ES-I3 (cell line): Measurements from ENCODE around the gene GAS2.

Experiments
- H3K36me3 ChIP-seq: 2 replicates; pipeline ENCODE4 v1.6.1; 2013; ENCODE audit warnings: mild to moderate bottlenecking, low read length, control low read depth, moderate library complexity; ENCODE audit not compliant: insufficient read depth
- H3K4me1 ChIP-seq: 2 replicates; pipeline ENCODE4 v1.6.1; 2013; ENCODE audit warnings: mild to moderate bottlenecking, control low read depth, low read length; ENCODE audit not compliant: insufficient read depth
- H3K9ac ChIP-seq: 2 replicates; pipeline ENCODE4 v1.6.1; 2013; ENCODE audit warnings: low read depth, mild to moderate bottlenecking, low read length, moderate library complexity
- H3K9me3 ChIP-seq: 2 replicates; pipeline ENCODE4 v1.6.1; 2013; ENCODE audit warnings: mild to moderate bottlenecking, low read length, moderate library complexity; ENCODE audit not compliant: control insufficient read depth, insufficient read depth

Gene GAS2

GRCh38 chr11:22728600-22729389, 62.4 kb downstream of the GAS2 start:
- H3K9me3 ChIP-seq: no peaks in the 10 kb centered on the region
- no peaks in the 10 kb centered on the region for H3K4me1 ChIP-seq
- H3K36me3 ChIP-seq: no peaks in the 10 kb centered on the region
- H3K9ac ChIP-seq: no peak overlapping the region

- H3K9me3 ChIP-seq: no peaks in the 10 kb centered on the region
These were observed 63.9 kb downstream of the GAS2 start for GRCh38 chr11:22730319-22730718.

GRCh38 chr11:22732588-22732987, 66.2 kb downstream of the GAS2 start:
- Histone ChIP-seq H3K36me3 (no peaks in the 10 kb centered on the region), H3K9me3 (no peaks in the 10 kb centered on the region), H3K4me1 (no peaks in the 10 kb centered on the region), H3K9ac (no peak overlapping the region)

More at GRCh38 chr11:22730319-22730718, 63.9 kb downstream of the GAS2 start:
- no peaks in the 10 kb centered on the region for H3K36me3 ChIP-seq
- no peak overlapping the region for H3K9ac ChIP-seq
- no peaks in the 10 kb centered on the region for H3K4me1 ChIP-seq

- no peaks in the 10 kb centered on the region for H3K36me3 ChIP-seq
- no peaks in the 10 kb centered on the region for H3K9me3 ChIP-seq
- no peak overlapping the region for H3K9ac ChIP-seq
- no peaks in the 10 kb centered on the region for H3K4me1 ChIP-seq
These were observed 67.3 kb downstream of the GAS2 start for GRCh38 chr11:22733475-22734248.

GRCh38 chr11:22734628-22735345, 68.4 kb downstream of the GAS2 start:
- Histone ChIP-seq H3K36me3 (no peaks in the 10 kb centered on the region), H3K9ac (no peak overlapping the region), H3K4me1 (no peaks in the 10 kb centered on the region), H3K9me3 (no peaks in the 10 kb centered on the region)

- H3K9ac ChIP-seq: no peak overlapping the region
- no peaks in the 10 kb centered on the region for H3K36me3 ChIP-seq
- H3K9me3 ChIP-seq: no peaks in the 10 kb centered on the region
- H3K4me1 ChIP-seq: no peaks in the 10 kb centered on the region
These were observed 75.8 kb downstream of the GAS2 start for GRCh38 chr11:22742157-22742613.

- no peaks in the 10 kb centered on the region for H3K36me3 ChIP-seq
- no peaks in the 10 kb centered on the region for H3K9me3 ChIP-seq
- no peaks in the 10 kb centered on the region for H3K4me1 ChIP-seq
- no peak overlapping the region for H3K9ac ChIP-seq
These were observed 83.1 kb downstream of the GAS2 start for GRCh38 chr11:22749536-22749935.

GRCh38 chr11:22752908-22753310, 86.5 kb downstream of the GAS2 start:
- Histone ChIP-seq H3K4me1 (no peaks in the 10 kb centered on the region), H3K36me3 (no peaks in the 10 kb centered on the region), H3K9ac (no peak overlapping the region), H3K9me3 (no peaks in the 10 kb centered on the region)

GRCh38 chr11:22753416-22753815, 87.0 kb downstream of the GAS2 start:
- H3K9me3 ChIP-seq: no peaks in the 10 kb centered on the region
- H3K4me1 ChIP-seq: no peaks in the 10 kb centered on the region
- H3K9ac ChIP-seq: no peak overlapping the region
- no peaks in the 10 kb centered on the region for H3K36me3 ChIP-seq

- no peaks in the 10 kb centered on the region for H3K9me3 ChIP-seq
- H3K36me3 ChIP-seq: no peaks in the 10 kb centered on the region
- H3K4me1 ChIP-seq: no peaks in the 10 kb centered on the region
- no peak overlapping the region for H3K9ac ChIP-seq
These were observed 94.7 kb downstream of the GAS2 start for GRCh38 chr11:22761066-22761465.

GRCh38 chr11:22763166-22763565, 96.8 kb downstream of the GAS2 start:
- H3K4me1 ChIP-seq: no peaks in the 10 kb centered on the region
- no peak overlapping the region for H3K9ac ChIP-seq
- no peaks in the 10 kb centered on the region for H3K36me3 ChIP-seq

GRCh38 chr11:22764735-22765134, 98.3 kb downstream of the GAS2 start:
- no peaks in the 10 kb centered on the region for H3K4me1 ChIP-seq
- H3K36me3 ChIP-seq: no peaks in the 10 kb centered on the region
- H3K9me3 ChIP-seq: no peaks in the 10 kb centered on the region
- H3K9ac ChIP-seq: peak overlapping the region; percentile 32; the same call in 1 of the 2 replicates

More at GRCh38 chr11:22763166-22763565, 96.8 kb downstream of the GAS2 start:
- H3K9me3 ChIP-seq: no peaks in the 10 kb centered on the region

- H3K9ac ChIP-seq: no peak overlapping the region
These were observed 101.9 kb downstream of the GAS2 start for GRCh38 chr11:22768281-22768680.

GRCh38 chr11:22769081-22769480, 102.7 kb downstream of the GAS2 start:
- Histone ChIP-seq H3K4me1 (no peaks in the 10 kb centered on the region), H3K36me3 (no peaks in the 10 kb centered on the region), H3K9ac (no peak overlapping the region), H3K9me3 (no peaks in the 10 kb centered on the region)

More at GRCh38 chr11:22768281-22768680, 101.9 kb downstream of the GAS2 start:
- Histone ChIP-seq H3K36me3 (no peaks in the 10 kb centered on the region), H3K4me1 (no peaks in the 10 kb centered on the region), H3K9me3 (no peaks in the 10 kb centered on the region)
